Measurements from ENCODE around the gene SERGEF. TPM values are rescaled to one million over a fixed set of nuclear protein-coding genes. Genes with fewer than 3 reads are reported as not detected.

The SERGEF gene
- total RNA-seq, 2 donors from 2014 or later = 23.2 to 36.2 TPM

- no peak for DNase-seq
- Histone ChIP-seq H3K4me3 (no peak overlapping the region), H3K4me1 (no peaks in the 10 kb centered on the region), H3K9me3 (no peaks in the 10 kb centered on the region), H3K27ac (no peak overlapping the region), H3K27me3 (no peaks in the 10 kb centered on the region), H3K9ac (ENCODE audit: low read depth in 2 of 2, low read length in 2 of 2) (no peak overlapping the region), H3K36me3 (no peaks in the 10 kb centered on the region)
- intact Hi-C loops (cut with DNase I) = no loop called here
- no peak for TF ChIP-seq CTCF (IDR thresholded peaks at IDR 0.05)
Measured at GRCh38 chr11:17782603-17783337, 230.1 kb downstream of the SERGEF start.

GRCh38 chr11:17782145-17782544, 230.7 kb downstream of the SERGEF start:
- intact Hi-C loops (cut with DNase I) = no loop called here
- Histone ChIP-seq H3K9me3 (no peaks in the 10 kb centered on the region), H3K4me3 (no peak overlapping the region), H3K27ac (no peak overlapping the region), H3K27me3 (no peaks in the 10 kb centered on the region), H3K36me3 (no peaks in the 10 kb centered on the region), H3K4me1 (no peaks in the 10 kb centered on the region), H3K9ac (ENCODE audit: low read depth in 2 of 2, low read length in 2 of 2) (no peak overlapping the region)
- no peak for TF ChIP-seq CTCF (IDR thresholded peaks at IDR 0.05)
- no peak for DNase-seq

GRCh38 chr11:17781626-17782025, 231.2 kb downstream of the SERGEF start:
- Histone ChIP-seq H3K4me1 (no peaks in the 10 kb centered on the region), H3K9me3 (no peaks in the 10 kb centered on the region), H3K27ac (no peak overlapping the region), H3K36me3 (no peaks in the 10 kb centered on the region), H3K9ac (ENCODE audit: low read depth in 2 of 2, low read length in 2 of 2) (no peak overlapping the region), H3K27me3 (no peaks in the 10 kb centered on the region), H3K4me3 (no peak overlapping the region)
- intact Hi-C loops (cut with DNase I) = no loop called here
- TF ChIP-seq CTCF (IDR thresholded peaks at IDR 0.05) = no peak
- no peak for DNase-seq

GRCh38 chr11:17781221-17781620, 231.6 kb downstream of the SERGEF start:
- H3K4me1 ChIP-seq = no peaks in the 10 kb centered on the region
- no peak overlapping the region for H3K9ac ChIP-seq (ENCODE audit: low read depth in 2 of 2, low read length in 2 of 2)
- H3K9me3 ChIP-seq = no peaks in the 10 kb centered on the region
- no peaks in the 10 kb centered on the region for H3K36me3 ChIP-seq
- no peaks in the 10 kb centered on the region for H3K27me3 ChIP-seq
- no peak for TF ChIP-seq CTCF (IDR thresholded peaks at IDR 0.05)
- DNase-seq = no peak
- no peak overlapping the region for H3K27ac ChIP-seq
- intact Hi-C loops (cut with DNase I) = no loop called here
- H3K4me3 ChIP-seq = no peak overlapping the region

- Histone ChIP-seq H3K27me3 (no peaks in the 10 kb centered on the region), H3K4me1 (no peaks in the 10 kb centered on the region), H3K9ac (ENCODE audit: low read depth in 2 of 2, low read length in 2 of 2) (no peak overlapping the region), H3K27ac (no peak overlapping the region), H3K9me3 (no peaks in the 10 kb centered on the region), H3K4me3 (no peak overlapping the region), H3K36me3 (no peaks in the 10 kb centered on the region)
- DNase-seq = no peak
- intact Hi-C loops (cut with DNase I) = no loop called here
- no peak for TF ChIP-seq CTCF (IDR thresholded peaks at IDR 0.05)
Measured at GRCh38 chr11:17780668-17781067, 232.2 kb downstream of the SERGEF start.
